T47D (cell line): ENCODE results near the gene RBM4B.
A peak's percentile ranks its signal among the peaks of the same experiment; 100 is the strongest.

ENCODE experiments used
- DNase-seq, 2 experiments: peaks; one replicate each; pipeline versions ENCODE4 v3.0.0 to v3.0.0-alpha.2; 2011 to 2012; ENCODE audit warnings: low read depth in 1 of 2, low spot score in 1 of 2
- JUND ChIP-seq: IDR thresholded peaks from 2 replicates; pipeline ENCODE4 v1.6.1; 2012; ENCODE audit warnings: low read depth
- in situ Hi-C: cut with HindIII; loops from 2 replicates; pipeline ENCODE4 v1.10.0; 2016; ENCODE audit warnings: low sequenced_read_pairs, low pct_unique_long_range_greater_than_20kb

Gene RBM4B

GRCh38 chr11:66717925-66718319 lies 40.2 kb upstream of the RBM4B start:
- no peak for TF ChIP-seq JUND
- peak in 1 of 2 experiments; percentile 20 for DNase-seq
- in situ Hi-C loops, result no loop called here

GRCh38 chr11:66716996-66717395 lies 39.3 kb upstream of the RBM4B start:
- TF ChIP-seq JUND, result no peak
- DNase-seq, result no peak
- in situ Hi-C loops, result no loop called here

DNA sequence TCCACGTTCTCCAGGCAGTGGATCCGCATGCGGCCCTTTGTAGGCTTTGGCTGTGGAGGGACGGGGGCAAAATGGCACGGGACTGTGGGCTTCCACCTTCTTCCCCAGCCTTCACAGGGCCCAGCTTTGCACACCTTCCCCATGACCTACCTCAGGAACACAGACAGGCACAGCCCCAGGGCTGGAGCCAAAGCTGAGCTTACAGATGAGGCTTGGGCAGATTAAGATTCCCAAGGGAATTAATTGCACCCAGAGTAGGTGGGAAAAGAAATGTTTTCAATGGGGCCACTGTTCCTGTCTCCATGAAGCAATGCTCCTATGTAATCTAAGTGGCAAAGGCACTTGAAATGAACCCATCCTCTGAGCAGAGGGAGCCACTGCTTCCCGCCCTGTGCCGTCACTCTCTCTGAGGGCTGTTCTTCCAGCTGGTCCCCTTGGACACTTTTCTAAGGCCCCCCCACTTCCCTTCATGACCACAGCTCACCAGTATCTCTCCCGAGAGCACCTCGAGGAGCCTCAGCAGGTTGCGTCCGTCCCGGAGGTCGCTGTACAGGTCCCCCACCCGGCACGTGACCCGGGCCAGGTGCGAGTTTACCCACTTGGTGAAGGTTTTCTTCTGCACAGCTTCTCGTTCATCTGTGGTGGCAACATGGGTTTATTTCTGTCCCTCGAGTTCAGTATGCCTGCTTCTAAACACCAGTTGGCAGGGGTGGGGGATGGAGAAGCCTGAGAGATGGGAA lies 37.8 kb upstream of the RBM4B start:
- in situ Hi-C loops, result no loop called here
- TF ChIP-seq JUND, result no peak
- no peak for DNase-seq

GRCh38 chr11:66713746-66714480 lies 36.2 kb upstream of the RBM4B start:
- no peak for DNase-seq
- in situ Hi-C loops, result no loop called here
- TF ChIP-seq JUND, result no peak

DNA sequence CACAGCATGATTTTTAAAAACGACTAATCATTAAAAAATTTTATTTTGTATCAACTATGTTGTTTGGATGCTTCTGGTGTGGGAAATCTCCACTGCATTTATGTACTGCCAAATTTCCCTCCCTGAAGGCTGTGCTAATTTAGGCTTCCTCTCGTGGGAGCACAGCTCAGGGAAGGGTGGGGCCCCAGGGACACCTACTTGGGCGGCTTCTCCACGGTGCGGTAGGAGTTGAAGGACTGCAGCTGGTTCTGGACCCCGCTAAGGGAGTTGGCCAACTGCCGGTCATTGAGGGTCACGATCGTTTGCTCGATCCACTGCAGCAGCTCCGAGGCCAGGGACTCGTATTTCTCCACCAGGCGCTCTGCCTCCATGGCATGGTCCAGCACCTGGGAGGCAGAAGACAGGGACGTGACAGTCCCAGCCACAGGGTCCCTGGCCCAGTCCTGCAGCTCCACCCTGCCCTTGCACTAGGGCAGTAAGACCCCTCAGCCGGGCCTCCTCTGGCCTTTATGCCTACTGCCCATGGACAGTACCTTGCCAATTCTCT lies 32.8 kb upstream of the RBM4B start:
- DNase-seq, result no peak
- TF ChIP-seq JUND, result no peak
- in situ Hi-C loops, result no loop called here

DNA sequence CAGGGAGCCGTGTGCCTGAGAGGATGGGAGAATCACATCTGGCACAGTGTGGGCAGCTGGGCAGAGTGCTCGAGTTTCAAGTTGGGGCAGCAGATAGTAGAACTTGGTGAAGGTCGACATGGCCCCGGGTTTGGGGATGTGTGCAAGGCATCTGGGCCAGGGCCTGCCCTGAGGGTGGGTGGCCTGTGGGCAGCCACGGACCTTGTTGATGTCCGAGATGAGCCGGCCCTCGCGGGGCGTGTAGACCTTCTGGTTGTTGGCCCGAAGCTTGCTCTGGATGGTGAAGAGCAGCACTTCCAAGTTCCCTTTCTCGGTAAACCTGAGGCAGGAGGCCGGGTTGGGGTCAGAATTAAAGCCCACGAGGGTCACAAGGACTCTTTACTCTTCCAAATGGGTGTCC lies 31.0 kb upstream of the RBM4B start:
- TF ChIP-seq JUND, result no peak
- in situ Hi-C loops, result no loop called here
- no peak for DNase-seq

GRCh38 chr11:66708094-66708493 lies 30.4 kb upstream of the RBM4B start:
- no peak for TF ChIP-seq JUND
- in situ Hi-C loops, result no loop called here
- DNase-seq, result no peak

DNA sequence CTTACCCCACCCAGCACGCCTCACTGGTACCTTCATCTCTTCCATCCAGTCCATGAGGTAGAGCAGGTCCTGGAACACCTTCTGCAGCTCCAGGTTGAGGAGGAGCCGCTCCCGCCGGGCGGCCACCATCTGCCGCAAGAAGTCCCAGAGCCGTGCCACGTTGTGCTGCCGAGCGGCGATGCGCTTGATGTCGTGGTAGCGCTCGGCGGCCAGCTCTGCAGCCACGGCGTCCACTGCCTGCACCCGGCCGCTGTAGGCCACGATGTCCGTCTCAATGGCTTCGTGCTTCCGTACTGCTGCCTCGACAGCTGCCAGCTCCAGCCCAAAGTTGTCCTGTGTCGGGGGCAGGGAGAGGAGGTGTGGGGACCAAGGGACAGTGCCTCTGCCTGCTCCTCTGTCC lies 29.8 kb upstream of the RBM4B start:
- no peak for DNase-seq
- in situ Hi-C loops, result no loop called here
- no peak for TF ChIP-seq JUND

- in situ Hi-C loops, result no loop called here
- DNase-seq, result no peak
- TF ChIP-seq JUND, result no peak
These were observed 29.3 kb upstream of the RBM4B start for GRCh38 chr11:66706989-66707388.

GRCh38 chr11:66705587-66706335 lies 28.1 kb upstream of the RBM4B start:
- in situ Hi-C loops, result no loop called here
- DNase-seq, result no peak
- no peak for TF ChIP-seq JUND

DNA sequence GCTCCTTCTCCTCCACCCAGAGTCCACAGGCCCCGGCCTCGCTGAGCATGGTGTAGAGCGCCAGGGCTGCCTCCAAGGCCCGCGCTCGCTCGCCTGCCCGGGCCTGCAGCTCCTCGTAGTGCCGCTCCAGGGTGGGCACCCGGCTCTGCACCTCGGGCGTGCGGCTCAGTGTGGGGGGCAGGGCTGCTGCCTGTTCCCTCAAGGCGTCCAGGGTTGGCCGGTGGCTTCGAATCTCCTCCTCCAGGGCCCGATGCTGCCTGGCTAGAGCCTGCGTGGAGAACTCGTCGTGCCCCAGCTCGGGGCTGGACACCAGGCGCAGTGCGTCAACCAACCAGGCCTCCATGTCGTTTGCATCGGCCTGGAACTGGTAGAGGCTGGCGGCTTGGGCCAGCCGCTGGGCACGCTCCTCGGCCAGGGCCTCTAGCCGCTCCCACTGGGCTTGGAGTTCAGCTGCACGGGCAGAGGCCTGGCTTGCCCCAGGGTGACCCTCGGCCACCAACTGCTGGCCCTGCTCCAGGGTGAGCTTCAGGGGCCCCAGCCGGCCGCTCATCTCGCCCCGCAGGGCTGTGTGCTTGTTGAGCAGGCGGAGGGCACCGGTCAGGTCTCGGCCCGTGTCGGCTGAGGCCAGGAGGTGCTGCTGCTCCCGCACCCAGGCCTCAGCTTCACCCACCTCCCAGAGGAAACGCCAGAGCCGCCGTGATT lies 27.1 kb upstream of the RBM4B start:
- in situ Hi-C loops, result no loop called here
- TF ChIP-seq JUND, result no peak
- DNase-seq, result no peak
